HG03342 (cell line): ENCODE data around the gene LNX2.

Source experiments
- ATAC-seq: cut with Tn5 transposase; IDR thresholded peaks from one replicate; pipeline ENCODE4 v1.9.1; 2021; ENCODE audit warnings: mild to moderate bottlenecking, moderate library complexity; ENCODE audit not compliant: unreplicated experiment

LNX2 gene

DNA sequence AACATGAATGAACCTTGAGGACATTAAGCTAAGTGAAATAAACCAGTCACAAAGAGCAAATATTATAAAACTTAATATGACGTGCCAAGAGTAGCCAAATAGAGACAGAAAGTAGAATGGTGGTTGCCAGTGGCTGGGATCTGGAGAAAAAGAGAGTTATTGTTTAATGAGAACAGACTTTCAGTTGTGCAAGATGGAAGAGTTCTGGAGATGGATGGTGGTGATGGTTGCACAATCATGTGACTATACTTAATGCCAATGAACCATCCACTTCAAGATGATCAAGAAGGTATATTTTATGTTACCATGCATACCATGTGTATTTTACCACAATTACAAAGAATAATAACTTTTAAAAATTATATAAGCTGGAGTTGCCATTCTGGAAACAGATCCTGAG lies 104.2 kb downstream of the LNX2 start:
- ATAC-seq, result no peak

DNA sequence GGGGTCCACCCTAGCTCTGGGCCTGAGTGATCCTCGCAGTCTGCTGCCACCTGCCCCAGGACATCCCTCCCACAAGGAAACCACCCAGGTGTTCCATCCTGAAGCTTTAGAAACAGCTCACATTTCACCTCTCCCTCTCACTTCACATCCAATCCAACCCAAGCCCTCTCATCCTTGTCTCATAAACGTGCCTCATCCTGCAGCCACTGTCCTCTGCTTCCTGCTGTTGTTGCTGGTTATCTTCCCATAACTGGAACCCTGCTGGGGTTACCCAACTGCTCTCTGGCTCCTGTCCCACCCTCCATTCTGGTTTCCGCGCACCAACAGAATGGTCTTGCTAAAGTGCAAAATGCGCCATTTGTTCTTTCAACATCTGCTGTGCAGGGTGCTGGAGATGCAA lies 110.2 kb downstream of the LNX2 start:
- no peak for ATAC-seq

DNA sequence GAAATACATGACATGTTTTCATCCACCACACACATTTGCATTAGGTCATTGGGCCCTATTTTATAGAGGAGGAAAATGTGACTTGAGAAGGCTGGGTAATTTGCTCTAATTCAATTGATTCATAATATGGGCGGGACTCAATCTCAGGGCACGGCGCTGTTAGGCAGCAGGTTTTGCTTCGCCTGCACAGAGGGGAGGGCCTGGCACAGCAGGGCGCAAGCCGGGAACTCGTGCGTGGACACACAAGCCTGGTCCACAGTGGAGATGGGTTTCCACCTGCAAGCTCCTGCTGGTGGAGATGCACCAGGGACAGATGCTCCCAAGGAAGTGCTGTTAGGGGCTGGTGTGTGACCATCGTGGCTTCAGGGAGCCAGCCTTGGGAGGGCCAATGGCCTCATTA lies 111.5 kb downstream of the LNX2 start:
- no peak for ATAC-seq

DNA sequence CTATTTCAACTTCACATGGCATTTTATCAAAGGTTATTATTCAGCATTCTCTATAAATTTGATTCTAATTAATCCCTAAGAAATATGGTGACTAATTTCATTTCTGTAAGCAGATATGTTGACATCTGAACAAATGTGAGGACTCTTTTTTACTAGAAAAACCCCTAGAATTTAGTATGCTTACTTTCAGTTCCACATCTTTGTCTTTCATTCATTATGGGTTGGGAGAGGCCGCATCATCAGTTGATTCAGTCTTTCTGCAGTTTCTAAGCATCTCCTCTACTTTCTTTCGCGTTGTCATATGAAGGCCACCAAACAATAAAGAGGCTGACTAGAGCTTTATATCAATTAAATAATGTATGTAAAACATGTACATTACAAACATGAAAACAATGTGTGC lies 114.5 kb downstream of the LNX2 start:
- ATAC-seq, result no peak

GRCh38 chr13:27504868-27505194 lies 115.5 kb downstream of the LNX2 start:
- ATAC-seq, result no peak

DNA sequence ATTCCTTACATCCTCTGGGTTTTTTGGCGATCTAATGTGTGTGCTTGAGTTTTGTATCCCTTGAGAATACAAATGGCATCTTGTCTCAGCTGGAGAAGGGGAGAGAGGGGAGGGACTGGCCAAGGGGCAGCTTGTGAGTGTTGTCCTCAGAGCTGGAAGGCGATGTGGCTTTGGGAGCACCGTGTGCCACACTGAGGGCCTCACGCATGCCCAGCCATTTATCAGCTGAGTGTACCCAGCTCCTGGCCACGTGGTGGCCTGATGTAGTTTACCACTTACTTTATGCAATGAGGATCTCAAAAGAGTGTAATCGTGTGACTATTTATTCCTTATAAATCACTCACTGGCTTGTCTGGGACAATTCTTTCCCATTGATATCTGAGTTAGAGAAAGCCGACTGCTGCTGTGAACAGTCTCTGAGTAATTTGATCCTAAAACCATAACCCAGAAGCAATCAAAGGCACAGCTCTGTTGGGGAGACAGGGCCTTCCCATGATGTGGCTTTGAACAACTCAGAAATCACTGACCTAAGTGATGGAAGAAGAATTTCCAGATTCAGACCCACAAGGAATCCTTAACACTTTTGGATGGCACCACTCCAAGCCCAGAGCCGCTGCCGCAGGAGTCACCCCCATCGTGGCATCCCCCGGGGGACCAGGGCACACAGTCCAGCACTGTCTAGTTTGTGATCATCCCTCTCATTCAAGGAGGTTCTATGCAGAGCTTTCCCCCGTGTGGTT lies 116.0 kb downstream of the LNX2 start:
- ATAC-seq, result no peak

DNA sequence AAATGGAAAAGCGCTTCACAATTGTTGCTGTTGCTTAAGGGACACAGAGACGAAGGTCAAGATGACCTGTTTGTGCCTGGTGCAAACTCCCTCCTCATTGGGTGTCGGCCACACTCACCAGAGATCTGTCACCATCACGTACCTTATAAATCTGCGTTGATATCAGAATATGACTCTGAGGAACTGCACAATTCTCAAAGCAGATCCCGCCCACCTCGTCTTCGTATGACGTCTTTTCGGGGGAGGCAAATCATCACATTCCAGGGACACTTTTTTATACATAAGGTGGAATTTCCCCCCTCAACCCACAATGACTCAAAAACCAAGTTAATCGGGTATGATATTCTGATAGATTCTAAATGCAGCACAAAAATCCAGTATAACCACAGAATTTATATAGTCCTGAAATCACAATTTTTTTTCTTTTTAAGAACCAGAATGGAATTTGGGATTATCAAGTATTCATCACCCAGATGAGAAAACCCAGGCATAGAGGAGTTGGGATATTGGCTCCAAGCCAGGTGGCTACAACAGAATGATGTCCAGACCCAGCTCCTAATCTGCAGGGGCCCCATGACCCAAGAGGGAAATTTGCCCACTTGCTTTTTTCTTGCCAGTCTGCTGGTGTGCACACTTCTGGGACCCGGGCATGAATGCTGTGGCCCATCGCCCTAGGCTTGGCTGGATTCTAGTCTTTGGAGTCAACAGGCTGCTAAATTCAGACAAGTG lies 119.4 kb downstream of the LNX2 start:
- ATAC-seq, result no peak

GRCh38 chr13:27497563-27498230 lies 122.6 kb downstream of the LNX2 start:
- no peak for ATAC-seq

GRCh38 chr13:27496536-27497273 lies 123.6 kb downstream of the LNX2 start:
- ATAC-seq, result no peak

DNA sequence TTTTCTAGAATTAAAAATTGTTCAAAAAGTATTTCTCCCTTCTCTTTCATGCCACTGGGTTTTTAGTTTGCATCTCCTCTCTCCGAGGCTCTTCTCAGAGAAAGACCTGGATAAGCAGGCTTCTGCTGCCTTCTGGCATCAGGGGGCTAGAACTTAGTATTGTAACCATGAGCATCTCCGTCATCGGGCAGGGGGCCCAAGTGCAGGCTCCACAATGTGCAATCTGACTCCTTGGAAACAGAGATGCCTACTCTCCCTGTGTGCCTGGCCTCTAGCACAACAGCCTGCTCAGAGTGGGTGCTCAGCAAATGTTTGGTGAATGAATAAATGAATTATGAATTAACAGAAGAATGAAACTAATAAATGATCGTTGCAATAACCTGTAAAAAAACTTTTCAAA lies 124.3 kb downstream of the LNX2 start:
- no peak for ATAC-seq
